Endothelial cell (in vitro differentiated cells): ENCODE data around the gene PNLDC1. TPM values are rescaled to one million over a fixed set of nuclear protein-coding genes. Genes with fewer than 3 reads are reported as not detected.

Experiments
- DNase-seq: peaks from one replicate; pipeline ENCODE4 v3.0.0; 2021; ENCODE audit warnings: low spot score
- H3K27ac Mint-ChIP-seq: one replicate; pipeline ENCODE4 v1.8.0; 2021; ENCODE audit warnings: mixed read lengths, inconsistent platforms; ENCODE audit not compliant: unreplicated experiment
- H3K27me3 Mint-ChIP-seq: one replicate; pipeline ENCODE4 v1.8.0; 2021; ENCODE audit warnings: mild to moderate bottlenecking, moderate library complexity, mixed read lengths, inconsistent platforms; ENCODE audit not compliant: unreplicated experiment
- H3K36me3 Mint-ChIP-seq: one replicate; pipeline ENCODE4 v1.8.0; 2021; ENCODE audit warnings: mild to moderate bottlenecking, low read depth, mixed read lengths, inconsistent platforms; ENCODE audit not compliant: unreplicated experiment
- H3K4me1 Mint-ChIP-seq: one replicate; pipeline ENCODE4 v1.8.0; 2021; ENCODE audit warnings: mild to moderate bottlenecking, mixed read lengths, inconsistent platforms; ENCODE audit not compliant: unreplicated experiment
- H3K4me3 Mint-ChIP-seq: one replicate; pipeline ENCODE4 v1.8.0; 2021; ENCODE audit warnings: mild to moderate bottlenecking, mixed read lengths, inconsistent platforms; ENCODE audit not compliant: unreplicated experiment
- H3K9me3 Mint-ChIP-seq: one replicate; pipeline ENCODE4 v1.8.0; 2021; ENCODE audit warnings: mixed read lengths, inconsistent platforms; ENCODE audit not compliant: unreplicated experiment
- total RNA-seq: library from RNA; stranded (reverse); fragmentation: NEBNext Ultra II Directional; extraction: Animal tissue kit (Norgen Biotek cat#: 25700); gene quantifications from one replicate; pipeline ENCODE4 v1.2.1, GENCODE V29; 2021; ENCODE audit not compliant: unreplicated experiment
- TF ChIP-seq, protein P1 (sequence below): fragments of 200-600 bp; sonication (generic); IDR thresholded peaks from one replicate; pipeline ENCODE4 v1.5.0; 2021; ENCODE audit warnings: antibody characterized with exemption; ENCODE audit not compliant: unreplicated experiment

The PNLDC1 gene
- total RNA-seq, 1 donor from 2014 or later: not detected

- Mint-ChIP-seq H3K4me1 (no peaks in the 10 kb centered on the region), H3K9me3 (no peaks in the 10 kb centered on the region), H3K36me3 (no peaks in the 10 kb centered on the region), H3K27me3 (no peaks in the 10 kb centered on the region), H3K27ac (no peak overlapping the region), H3K4me3 (no peak overlapping the region)
- TF ChIP-seq, protein P1, sequence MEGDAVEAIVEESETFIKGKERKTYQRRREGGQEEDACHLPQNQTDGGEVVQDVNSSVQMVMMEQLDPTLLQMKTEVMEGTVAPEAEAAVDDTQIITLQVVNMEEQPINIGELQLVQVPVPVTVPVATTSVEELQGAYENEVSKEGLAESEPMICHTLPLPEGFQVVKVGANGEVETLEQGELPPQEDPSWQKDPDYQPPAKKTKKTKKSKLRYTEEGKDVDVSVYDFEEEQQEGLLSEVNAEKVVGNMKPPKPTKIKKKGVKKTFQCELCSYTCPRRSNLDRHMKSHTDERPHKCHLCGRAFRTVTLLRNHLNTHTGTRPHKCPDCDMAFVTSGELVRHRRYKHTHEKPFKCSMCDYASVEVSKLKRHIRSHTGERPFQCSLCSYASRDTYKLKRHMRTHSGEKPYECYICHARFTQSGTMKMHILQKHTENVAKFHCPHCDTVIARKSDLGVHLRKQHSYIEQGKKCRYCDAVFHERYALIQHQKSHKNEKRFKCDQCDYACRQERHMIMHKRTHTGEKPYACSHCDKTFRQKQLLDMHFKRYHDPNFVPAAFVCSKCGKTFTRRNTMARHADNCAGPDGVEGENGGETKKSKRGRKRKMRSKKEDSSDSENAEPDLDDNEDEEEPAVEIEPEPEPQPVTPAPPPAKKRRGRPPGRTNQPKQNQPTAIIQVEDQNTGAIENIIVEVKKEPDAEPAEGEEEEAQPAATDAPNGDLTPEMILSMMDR: no peak
- no peak for DNase-seq
Measured at GRCh38 chr6:159852877-159853276, 52.8 kb downstream of the PNLDC1 start.

DNA sequence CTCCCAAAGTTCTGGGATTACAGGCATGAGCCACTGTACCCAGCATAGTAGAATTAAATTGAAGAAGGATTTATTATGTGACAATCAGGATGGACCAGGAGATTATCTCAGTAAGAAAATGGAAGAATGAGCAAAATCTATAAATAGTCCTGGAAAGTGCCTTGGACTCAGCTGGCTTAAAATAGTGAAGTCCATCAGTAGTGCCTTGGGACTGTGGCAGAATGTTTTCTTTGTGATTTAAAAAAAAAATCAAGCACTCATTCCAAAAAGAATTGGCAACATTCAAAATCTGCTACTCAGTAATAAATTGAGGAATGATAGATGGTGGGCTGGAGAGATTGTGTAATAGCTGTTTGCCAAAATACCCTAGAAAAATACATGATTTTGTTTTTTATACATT lies 53.7 kb downstream of the PNLDC1 start:
- Mint-ChIP-seq H3K9me3 (no peaks in the 10 kb centered on the region), H3K4me1 (no peaks in the 10 kb centered on the region), H3K27ac (no peak overlapping the region), H3K4me3 (no peak overlapping the region), H3K27me3 (no peaks in the 10 kb centered on the region), H3K36me3 (no peaks in the 10 kb centered on the region)
- no peak for DNase-seq
- TF ChIP-seq, protein P1: no peak

- Mint-ChIP-seq H3K9me3 (no peaks in the 10 kb centered on the region), H3K36me3 (no peaks in the 10 kb centered on the region), H3K4me3 (no peak overlapping the region), H3K27ac (no peak overlapping the region), H3K27me3 (no peaks in the 10 kb centered on the region), H3K4me1 (no peaks in the 10 kb centered on the region)
- no peak for DNase-seq
- TF ChIP-seq, protein P1: no peak
Measured at GRCh38 chr6:159854959-159855358, 54.9 kb downstream of the PNLDC1 start.

DNA sequence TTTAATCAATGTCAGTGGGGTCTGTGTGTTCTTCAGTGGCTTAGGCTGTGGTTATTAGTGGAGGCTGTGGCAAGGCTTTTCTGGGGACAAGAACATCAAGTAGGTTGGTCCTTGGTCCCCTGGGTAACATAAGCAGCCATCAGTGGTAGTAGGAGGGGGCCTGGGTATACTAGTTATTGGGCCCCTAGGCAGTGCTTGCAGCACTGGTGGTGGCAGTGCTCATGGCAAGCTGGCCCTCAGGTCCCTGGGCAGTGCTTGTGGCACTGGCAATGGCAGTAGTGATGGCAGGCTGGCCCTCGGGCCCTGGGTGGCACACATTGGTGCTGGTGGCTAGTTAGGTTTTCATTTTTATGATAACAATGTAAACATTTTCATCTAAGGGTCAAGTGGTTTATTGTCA lies 58.2 kb downstream of the PNLDC1 start:
- Mint-ChIP-seq H3K27me3 (peaks cover 2% of the 10 kb centered on the region), H3K9me3 (no peaks in the 10 kb centered on the region), H3K27ac (no peak overlapping the region), H3K4me3 (no peak overlapping the region), H3K4me1 (no peaks in the 10 kb centered on the region), H3K36me3 (no peaks in the 10 kb centered on the region)
- no peak for DNase-seq
- TF ChIP-seq, protein P1: no peak

DNA sequence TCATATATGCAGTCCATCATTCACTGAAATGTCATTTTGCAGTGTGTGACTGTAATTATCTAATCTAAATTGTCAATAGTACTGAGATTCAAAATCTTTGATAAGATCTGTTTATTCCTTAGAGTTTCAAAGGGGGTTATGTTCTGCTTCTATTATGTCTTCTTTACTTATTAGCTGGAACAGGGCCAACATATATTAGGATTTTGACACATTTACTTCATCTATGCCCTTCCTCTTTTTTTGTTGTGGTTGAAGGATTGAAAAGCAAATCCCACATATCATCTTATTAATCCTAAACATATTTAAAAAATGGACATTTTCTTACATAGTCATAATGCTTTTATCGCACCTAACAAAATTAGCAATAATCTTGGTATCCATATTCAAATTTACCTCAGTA lies 60.4 kb downstream of the PNLDC1 start:
- Mint-ChIP-seq H3K27me3 (peaks cover 4% of the 10 kb centered on the region), H3K36me3 (no peaks in the 10 kb centered on the region), H3K4me3 (no peak overlapping the region), H3K9me3 (no peaks in the 10 kb centered on the region), H3K4me1 (no peaks in the 10 kb centered on the region), H3K27ac (no peak overlapping the region)
- no peak for DNase-seq
- TF ChIP-seq, protein P1: no peak
